PC-9 (cell line): ENCODE data around the gene CNOT1.

Source experiments
- EZH2 ChIP-seq: fragments of 200-600 bp; sonication (generic); IDR thresholded peaks from 2 replicates; pipeline ENCODE4 v1.8.0; 2017; ENCODE audit warnings: antibody characterized with exemption, low read depth
- TF ChIP-seq, protein P1 (sequence below): fragments of 200-600 bp; sonication (generic); conservative IDR thresholded peaks from 2 replicates; pipeline ENCODE4 v1.6.1; 2017; ENCODE audit warnings: mixed run types, antibody characterized with exemption, mild to moderate bottlenecking, moderate library complexity

DNA sequence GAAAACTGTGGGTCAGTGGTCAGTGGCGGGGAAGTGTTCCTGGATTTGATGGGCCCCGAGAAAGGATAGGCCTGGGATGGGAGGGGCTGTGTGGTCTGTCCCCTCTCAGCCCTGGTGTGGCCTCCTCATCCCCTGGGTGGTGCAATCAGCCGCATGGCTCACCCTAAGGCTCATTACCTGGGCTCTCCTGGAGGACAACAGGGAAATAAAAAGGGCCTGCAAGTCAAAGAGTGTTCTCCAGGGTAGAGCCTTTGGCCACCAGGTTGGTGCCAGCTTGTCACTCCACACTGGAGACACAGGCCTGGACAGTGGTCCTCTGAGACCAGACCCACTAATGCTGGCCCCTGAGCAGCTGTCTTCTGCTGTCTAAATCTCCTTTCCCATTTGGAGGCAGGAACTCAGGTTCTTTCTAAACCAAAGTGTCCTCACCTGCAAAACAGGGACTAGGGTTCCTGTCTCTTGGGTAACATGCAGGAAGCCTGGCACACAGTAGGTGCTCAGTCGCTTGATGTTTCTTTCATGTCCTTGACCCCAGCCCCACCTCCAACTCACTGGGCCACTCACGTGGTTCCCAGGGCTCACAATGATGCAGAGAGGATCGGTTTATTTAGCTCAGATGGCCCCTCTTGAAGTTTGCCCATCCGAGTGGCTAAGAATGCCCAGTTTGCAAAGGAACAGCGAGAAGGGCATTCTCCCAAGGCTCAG, 127.3 kb downstream of the CNOT1 start:
- TF ChIP-seq EZH2 = no peak
- TF ChIP-seq, protein P1, sequence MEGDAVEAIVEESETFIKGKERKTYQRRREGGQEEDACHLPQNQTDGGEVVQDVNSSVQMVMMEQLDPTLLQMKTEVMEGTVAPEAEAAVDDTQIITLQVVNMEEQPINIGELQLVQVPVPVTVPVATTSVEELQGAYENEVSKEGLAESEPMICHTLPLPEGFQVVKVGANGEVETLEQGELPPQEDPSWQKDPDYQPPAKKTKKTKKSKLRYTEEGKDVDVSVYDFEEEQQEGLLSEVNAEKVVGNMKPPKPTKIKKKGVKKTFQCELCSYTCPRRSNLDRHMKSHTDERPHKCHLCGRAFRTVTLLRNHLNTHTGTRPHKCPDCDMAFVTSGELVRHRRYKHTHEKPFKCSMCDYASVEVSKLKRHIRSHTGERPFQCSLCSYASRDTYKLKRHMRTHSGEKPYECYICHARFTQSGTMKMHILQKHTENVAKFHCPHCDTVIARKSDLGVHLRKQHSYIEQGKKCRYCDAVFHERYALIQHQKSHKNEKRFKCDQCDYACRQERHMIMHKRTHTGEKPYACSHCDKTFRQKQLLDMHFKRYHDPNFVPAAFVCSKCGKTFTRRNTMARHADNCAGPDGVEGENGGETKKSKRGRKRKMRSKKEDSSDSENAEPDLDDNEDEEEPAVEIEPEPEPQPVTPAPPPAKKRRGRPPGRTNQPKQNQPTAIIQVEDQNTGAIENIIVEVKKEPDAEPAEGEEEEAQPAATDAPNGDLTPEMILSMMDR = no peak
